Stomach smooth muscle (tissue), 2 donors: ENCODE measurements around the gene ADGRL1.
"Not testable (repeated sequence)": the region's sequence is repeated elsewhere in the genome, so short reads cannot be mapped to it uniquely, and the experiment has no call there.

ENCODE experiments used
- H3K27ac ChIP-seq: one replicate; pipeline ENCODE4 v1.7.0; 2013; ENCODE audit warnings: mild to moderate bottlenecking, low read length, inconsistent platforms
- H3K27me3 ChIP-seq, 2 donors: one replicate each; pipeline ENCODE4 v1.7.0; 2013; ENCODE audit warnings: low read length in 2 of 2; ENCODE audit not compliant: insufficient read depth in 2 of 2, control insufficient read depth in 1 of 2
- H3K36me3 ChIP-seq, 2 donors: one replicate each; pipeline ENCODE4 v1.7.0; 2013; ENCODE audit warnings: low read length in 2 of 2; ENCODE audit not compliant: control insufficient read depth in 2 of 2, insufficient read depth in 2 of 2
- H3K4me1 ChIP-seq: one replicate; pipeline ENCODE4 v1.7.0; 2013; ENCODE audit warnings: low read length; ENCODE audit not compliant: control insufficient read depth, insufficient read depth
- H3K4me3 ChIP-seq, 2 donors: one replicate each; pipeline ENCODE4 v1.7.0; 2013; ENCODE audit warnings: low read length in 2 of 2
- H3K9ac ChIP-seq, 2 donors: one replicate each; pipeline ENCODE4 v1.7.0; 2013; ENCODE audit warnings: low read length in 2 of 2, mild to moderate bottlenecking in 1 of 2
- H3K9me3 ChIP-seq, 2 donors: one replicate each; pipeline ENCODE4 v1.7.0; 2013; ENCODE audit warnings: low read length in 2 of 2; ENCODE audit not compliant: control insufficient read depth in 2 of 2
- donor health status: healthy.
- donor health status: Pancreatic carcinoma.

ADGRL1 gene

DNA sequence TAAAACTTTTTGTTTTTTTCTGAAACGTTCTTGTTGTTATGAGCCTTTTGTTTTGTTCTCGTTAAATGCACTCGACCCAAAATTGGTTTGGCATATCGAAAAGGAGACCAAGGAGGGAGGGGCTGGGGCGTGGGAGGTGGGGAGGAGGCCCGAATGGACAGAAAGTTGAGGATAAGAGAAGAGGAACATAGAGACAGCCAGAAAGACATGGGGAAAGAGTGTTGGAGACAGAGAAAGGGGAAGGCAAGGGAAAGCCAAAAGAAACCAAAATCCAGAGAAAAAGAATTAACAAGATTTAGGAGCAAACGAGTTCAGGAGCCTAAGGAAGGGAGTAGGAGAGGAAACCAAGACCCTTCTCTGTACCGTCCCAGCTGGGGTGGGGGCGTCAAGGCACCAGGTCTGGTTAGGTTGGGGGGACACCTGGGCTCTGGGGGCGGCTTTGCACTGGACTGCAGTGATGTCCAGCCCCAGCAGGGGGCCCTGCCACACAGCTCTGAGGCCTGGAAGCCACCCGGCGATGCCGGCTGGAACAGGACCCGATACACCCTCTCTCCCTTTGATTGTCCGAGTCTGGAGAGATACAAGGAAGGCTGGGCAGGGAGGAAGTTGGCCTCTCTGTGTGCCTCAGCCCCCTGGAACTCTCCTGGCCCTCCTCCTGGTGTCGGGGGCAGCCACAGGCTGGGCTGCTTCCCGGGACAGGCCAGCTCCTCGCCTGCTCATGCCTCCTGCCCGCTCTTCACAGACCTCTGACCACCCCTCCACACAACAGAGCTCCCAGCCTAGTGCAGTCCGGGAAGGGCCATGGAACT lies 58.0 kb downstream of the ADGRL1 start:
- H3K9me3 ChIP-seq: no peaks in the 10 kb centered on the region
- peak overlapping the region in 1 of 2 donors; percentile 55 for H3K4me3 ChIP-seq
- H3K27me3 ChIP-seq: no peaks in the 10 kb centered on the region
- H3K36me3 ChIP-seq: peaks cover 6 to 10% of the 10 kb centered on the region in 2 donors
- peaks cover 29% of the 10 kb centered on the region for H3K4me1 ChIP-seq
- H3K27ac ChIP-seq: peak overlapping the region; percentile 85
- H3K9ac ChIP-seq: peak overlapping the region; percentile 48 to 72

DNA sequence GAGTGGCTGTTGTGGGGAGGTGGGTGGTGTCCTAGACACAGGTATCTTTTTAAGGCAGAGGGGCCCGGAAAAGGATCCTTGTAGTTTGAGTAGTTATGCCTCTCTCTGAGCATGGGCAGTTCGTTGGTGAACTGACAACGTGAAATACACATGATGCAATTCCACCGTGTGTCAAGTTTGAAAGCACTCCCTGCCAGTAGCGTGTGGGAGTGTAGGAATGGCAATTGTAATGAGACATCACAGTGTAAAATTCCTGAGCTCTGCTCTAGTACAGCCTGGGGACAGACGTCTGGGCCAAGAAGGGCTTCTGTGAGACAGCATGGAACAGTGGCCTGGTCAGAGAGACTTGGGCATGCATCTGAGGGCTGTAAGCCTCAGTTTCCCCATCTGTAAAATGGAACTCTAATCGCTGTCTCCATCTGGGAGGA lies 59.2 kb downstream of the ADGRL1 start:
- Histone ChIP-seq H3K4me3 (no peak overlapping the region), H3K36me3 (no peaks in the 10 kb centered on the region), H3K27me3 (no peaks in the 10 kb centered on the region), H3K4me1 (peaks cover 29% of the 10 kb centered on the region), H3K9ac (no peak overlapping the region), H3K9me3 (no peaks in the 10 kb centered on the region), H3K27ac (no peak overlapping the region)

DNA sequence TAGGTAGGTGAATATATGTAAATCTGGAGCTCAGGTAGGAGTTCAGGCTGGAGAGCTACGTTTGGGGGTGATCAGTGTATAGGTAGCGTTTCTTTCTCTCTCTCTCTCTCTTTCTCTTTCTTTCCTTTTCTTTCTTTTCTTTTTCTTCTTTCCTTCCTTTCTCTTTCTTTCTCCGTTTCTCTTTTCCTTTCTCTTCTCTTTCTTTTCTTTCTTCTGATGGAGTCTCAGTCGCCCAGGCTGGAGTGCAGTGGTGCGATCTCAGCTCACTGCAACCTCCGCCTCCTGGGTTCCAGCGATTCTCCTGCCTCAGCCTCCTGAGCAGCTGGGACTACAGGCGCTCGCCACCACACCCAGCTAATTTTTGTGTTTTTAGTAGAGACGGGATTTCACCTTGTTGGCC lies 59.8 kb downstream of the ADGRL1 start:
- not testable (repeated sequence) for H3K27ac ChIP-seq, H3K9ac ChIP-seq, H3K9me3 ChIP-seq, H3K27me3 ChIP-seq, H3K4me3 ChIP-seq, H3K36me3 ChIP-seq
- peaks cover 29% of the 10 kb centered on the region for H3K4me1 ChIP-seq

GRCh38 chr19:14145381-14145780 lies 60.6 kb downstream of the ADGRL1 start:
- no peak overlapping the region for H3K27ac ChIP-seq
- no peak overlapping the region for H3K9ac ChIP-seq
- no peaks in the 10 kb centered on the region for H3K36me3 ChIP-seq
- no peaks in the 10 kb centered on the region for H3K9me3 ChIP-seq
- no peak overlapping the region for H3K4me3 ChIP-seq
- H3K4me1 ChIP-seq: peaks cover 26% of the 10 kb centered on the region
- no peaks in the 10 kb centered on the region for H3K27me3 ChIP-seq

DNA sequence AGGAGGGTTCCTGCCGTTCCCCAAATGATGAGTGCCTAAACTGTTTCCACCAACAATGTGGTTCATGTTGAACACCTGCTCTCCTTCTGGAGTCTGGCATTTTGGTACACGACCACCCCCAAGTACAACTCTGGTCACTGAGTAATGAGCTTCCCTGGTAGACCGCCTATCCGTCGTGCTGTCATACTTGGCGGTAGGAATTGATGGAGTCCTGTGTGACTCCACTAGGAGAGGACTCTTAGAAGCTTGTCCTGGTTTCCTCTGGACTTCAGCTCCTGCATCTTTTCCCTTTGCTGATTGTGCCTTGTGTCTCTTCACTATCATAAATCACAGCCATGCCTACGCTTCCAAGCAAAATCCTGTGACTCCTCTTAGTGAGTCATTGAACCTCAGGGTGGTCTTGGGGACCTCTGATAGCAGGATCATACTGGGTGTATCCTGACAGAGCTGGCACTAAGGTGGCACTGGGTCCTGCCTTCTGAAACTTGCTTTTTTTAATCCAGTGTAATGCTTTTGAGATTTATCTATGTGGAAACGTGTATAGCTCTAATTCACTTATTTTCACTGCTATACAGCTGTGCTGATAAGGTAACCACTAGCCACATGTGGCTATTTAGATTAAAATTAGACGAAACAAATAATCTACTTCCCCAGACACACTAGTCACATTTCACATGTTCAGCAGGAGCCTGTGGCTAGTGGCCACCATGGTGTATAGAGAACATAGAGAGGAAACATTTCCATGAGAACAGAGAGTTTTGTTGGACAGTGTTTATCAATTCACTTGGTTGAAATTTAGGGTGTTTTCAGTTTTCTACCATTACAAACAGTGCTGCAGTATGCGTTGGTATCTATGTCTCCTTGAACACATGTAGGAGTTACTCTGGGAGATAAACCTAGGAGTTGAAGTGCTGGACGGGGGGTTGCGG lies 63.4 kb downstream of the ADGRL1 start:
- H3K9me3 ChIP-seq: no peaks in the 10 kb centered on the region
- H3K4me1 ChIP-seq: peaks cover 12% of the 10 kb centered on the region
- no peak overlapping the region for H3K27ac ChIP-seq
- no peaks in the 10 kb centered on the region for H3K27me3 ChIP-seq
- no peaks in the 10 kb centered on the region for H3K36me3 ChIP-seq
- no peak overlapping the region for H3K4me3 ChIP-seq
- no peak overlapping the region for H3K9ac ChIP-seq

- H3K4me3 ChIP-seq: no peak overlapping the region
- peaks cover 20% of the 10 kb centered on the region for H3K4me1 ChIP-seq
Measured at GRCh38 chr19:14141041-14141440, 64.9 kb downstream of the ADGRL1 start.

DNA sequence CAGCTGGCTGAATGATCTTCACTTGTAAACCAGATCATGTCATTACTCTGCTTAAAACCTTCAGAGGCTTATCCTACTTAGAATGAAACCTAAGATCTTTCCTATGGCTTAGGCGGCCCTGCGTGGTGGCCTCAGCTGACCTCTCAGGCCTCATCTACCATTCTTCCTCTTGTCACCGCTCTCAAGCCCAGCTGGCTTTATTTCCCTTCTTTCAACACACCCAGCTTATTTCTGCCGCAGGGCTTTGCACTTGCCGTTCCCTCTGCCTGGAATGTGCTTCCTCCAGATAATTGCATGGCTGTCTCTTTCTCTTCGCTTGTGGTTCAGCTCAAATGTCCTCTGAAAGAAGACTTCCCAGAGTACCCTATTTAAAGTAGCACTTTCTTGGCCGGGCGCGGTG lies 66.0 kb downstream of the ADGRL1 start:
- Histone ChIP-seq H3K27me3 (no peaks in the 10 kb centered on the region), H3K4me3 (no peak overlapping the region), H3K4me1 (peaks cover 26% of the 10 kb centered on the region), H3K9ac (no peak overlapping the region), H3K27ac (no peak overlapping the region), H3K36me3 (no peaks in the 10 kb centered on the region), H3K9me3 (no peaks in the 10 kb centered on the region)

More at GRCh38 chr19:14141041-14141440, 64.9 kb downstream of the ADGRL1 start:
- no peak overlapping the region for H3K27ac ChIP-seq
- no peaks in the 10 kb centered on the region for H3K36me3 ChIP-seq
- no peaks in the 10 kb centered on the region for H3K9me3 ChIP-seq
- no peak overlapping the region for H3K9ac ChIP-seq
- no peaks in the 10 kb centered on the region for H3K27me3 ChIP-seq

GRCh38 chr19:14138576-14139265 lies 67.2 kb downstream of the ADGRL1 start:
- Histone ChIP-seq H3K27me3 (no peaks in the 10 kb centered on the region), H3K27ac (peak overlapping the region; percentile 73), H3K9me3 (no peaks in the 10 kb centered on the region), H3K36me3 (no peaks in the 10 kb centered on the region), H3K9ac (peak overlapping the region; percentile 42 to 44), H3K4me1 (peaks cover 26% of the 10 kb centered on the region), H3K4me3 (peak overlapping the region in 1 of 2 donors; percentile 22)

GRCh38 chr19:14136509-14137281 lies 69.3 kb downstream of the ADGRL1 start, which contains the start of gene ASF1B:
ASF1B (minus strand) TSS chr19:14136589; CDS start chr19:14136456, 133 bp downstream.
- Histone ChIP-seq H3K4me3 (peak within 1 kb of the TSS; percentile 65 to 78), H3K36me3 (no peaks in the 10 kb centered on the region), H3K27ac (peak within 1 kb of the TSS; percentile 87), H3K4me1 (peaks cover 26% of the 10 kb centered on the region), H3K9ac (peak within 1 kb of the TSS; percentile 72 to 76), H3K9me3 (no peaks in the 10 kb centered on the region), H3K27me3 (no peaks in the 10 kb centered on the region)
